GM12891 (cell line): ENCODE data around the gene ERBB3.

ENCODE experiments used
- DNase-seq: peaks from one replicate; pipeline ENCODE4 v3.0.0; 2011; ENCODE audit warnings: low spot score; ENCODE audit not compliant: insufficient read length
- FAIRE-seq: peaks from 2 replicates; lab custom pipeline; 2011; peaks lifted over from hg19 to GRCh38; lab: Jason Lieb, UNC
- PAX5 ChIP-seq: IDR thresholded peaks from 2 replicates; pipeline ENCODE4 v1.6.1; 2011; ENCODE audit warnings: low read length, moderate library complexity, mild to moderate bottlenecking; ENCODE audit not compliant: insufficient read depth, severe bottlenecking
- POLR2A ChIP-seq: IDR thresholded peaks from 2 replicates; pipeline ENCODE4 v1.6.1; 2011; ENCODE audit warnings: low read depth, low read length, control low read depth
- POLR2AphosphoS5 ChIP-seq: IDR thresholded peaks from 2 replicates; pipeline ENCODE4 v1.6.1; 2011; ENCODE audit warnings: low read depth, low read length, control low read depth
- POU2F2 ChIP-seq: IDR thresholded peaks from 2 replicates; pipeline ENCODE4 v1.6.1; 2011; ENCODE audit warnings: low read depth, mild to moderate bottlenecking, control low read depth, low read length, moderate library complexity
- SPI1 ChIP-seq: IDR thresholded peaks from 2 replicates; pipeline ENCODE4 v1.6.1; 2011; ENCODE audit warnings: low read depth, low read length, control low read depth
- TAF1 ChIP-seq: IDR thresholded peaks from 2 replicates; pipeline ENCODE4 v1.6.1; 2011; ENCODE audit warnings: low read depth, low read length, control low read depth

ERBB3 gene

DNA sequence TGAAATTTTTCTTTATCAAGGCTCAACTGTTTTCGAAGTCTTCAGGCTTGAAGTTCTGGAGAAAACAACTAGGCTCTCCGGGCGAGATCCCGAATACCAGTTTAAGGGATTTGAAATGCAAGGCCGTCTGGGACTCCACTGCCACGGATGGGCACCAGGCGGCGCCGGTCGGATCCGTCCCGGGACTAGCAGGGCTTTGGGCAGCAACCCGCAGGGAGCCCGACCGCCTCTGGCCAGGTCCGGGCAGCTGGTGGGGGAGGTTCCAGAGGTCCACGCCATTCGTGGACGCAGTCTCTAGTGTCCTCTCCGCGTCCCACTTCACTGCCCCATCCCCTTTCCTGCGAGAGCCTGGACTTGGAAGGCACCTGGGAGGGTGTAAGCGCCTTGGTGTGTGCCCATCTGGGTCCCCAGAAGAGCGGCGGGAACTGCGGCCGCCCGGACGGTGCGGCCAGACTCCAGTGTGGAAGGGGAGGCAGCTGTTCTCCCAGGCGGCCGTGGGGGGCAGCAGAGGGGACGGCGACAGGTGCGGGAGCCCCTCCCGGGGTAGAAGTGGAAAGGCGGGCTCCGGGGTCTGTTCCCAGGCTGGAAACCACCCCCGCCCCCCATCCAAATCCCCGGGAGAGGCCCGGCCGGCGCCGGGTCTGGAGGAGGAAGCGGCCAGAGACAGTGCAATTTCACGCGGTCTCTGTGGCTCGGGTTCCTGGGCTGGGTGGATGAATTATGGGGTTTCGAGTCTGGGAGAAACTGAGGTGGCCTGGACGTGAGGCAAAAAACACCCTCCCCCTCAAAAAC, 838 bp upstream of the ERBB3 start:
- peak; percentile 83 for DNase-seq
- no peak for FAIRE-seq
- no peak for TF ChIP-seq POLR2AphosphoS5

DNA sequence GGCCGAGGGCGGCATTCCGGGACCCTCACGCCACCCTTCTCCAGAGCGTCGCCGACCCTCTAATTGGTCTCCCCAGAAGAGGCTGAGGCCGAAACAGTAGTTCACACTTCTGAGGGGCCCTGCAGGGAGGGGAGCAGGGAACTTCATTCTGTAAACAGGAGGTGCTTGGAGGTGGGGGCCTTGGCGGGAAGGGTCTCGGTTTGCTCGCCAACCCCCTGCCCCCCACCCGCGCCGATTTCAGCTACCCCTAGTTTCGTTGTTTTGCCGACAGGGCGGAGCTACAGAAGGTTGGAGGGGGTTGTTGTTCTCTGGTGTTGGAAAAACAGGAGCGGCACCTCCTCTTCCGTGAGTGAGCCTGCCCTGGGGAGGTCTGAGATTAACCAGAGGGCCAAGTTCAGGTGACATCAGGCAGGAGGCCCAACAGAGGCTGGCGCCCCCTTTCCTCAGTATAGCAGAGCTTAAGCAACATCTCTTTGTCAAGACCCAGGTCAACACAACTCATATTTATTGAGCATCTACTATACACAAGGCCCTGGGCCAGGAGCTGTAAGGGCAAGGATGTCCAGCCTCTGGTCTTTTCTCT, 682 bp downstream of the ERBB3 start:
- DNase-seq, result no peak
- no peak for FAIRE-seq
- no peak for TF ChIP-seq SPI1
- no peak for TF ChIP-seq TAF1
- no peak for TF ChIP-seq POLR2A
- no peak for TF ChIP-seq PAX5

DNA sequence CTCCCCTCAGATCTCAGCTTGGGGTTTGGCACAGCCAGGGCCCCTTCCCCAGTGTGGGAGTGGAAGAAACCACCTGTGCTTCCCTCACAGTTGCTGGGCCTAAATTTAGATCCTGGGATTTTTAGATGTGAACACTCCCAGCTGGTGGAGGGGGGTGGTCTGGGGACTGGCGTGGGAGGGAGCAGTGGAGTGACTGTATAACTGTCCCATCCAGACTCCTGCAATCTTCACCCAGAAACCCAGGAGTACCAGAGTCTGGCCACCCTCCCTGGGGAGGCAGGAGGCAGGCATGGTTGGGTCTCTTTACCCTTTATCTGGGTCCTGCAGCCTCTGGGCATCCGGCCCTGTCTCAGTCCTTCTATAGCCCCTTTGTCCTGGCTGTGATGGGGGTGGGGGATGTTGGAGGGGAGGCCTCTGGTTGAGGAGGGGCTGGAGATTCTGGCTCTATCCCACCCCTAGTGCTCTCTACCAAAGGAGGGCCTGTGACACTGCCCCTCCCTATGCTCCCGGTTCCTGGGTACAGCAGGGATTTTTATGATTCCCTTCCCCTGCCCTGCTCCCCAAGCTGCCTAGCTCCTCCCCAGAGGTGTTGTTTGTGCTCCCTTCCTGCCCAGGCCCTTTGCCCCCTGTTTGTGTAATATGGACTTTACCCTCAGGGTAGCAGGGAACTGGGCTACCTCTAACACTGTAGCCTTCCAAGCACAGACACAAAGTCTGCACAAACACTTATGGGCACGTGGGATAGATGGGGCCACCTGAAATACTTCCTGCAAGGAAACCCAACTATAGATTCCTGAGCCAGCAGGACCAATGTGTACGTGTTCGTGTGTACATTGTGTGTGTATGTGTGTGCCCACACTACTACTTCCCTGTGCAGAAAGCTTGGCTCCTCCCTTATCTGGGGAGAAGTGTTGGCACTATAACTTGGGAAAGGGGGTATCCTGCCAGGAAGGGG, 1.7 kb downstream of the ERBB3 start:
- no peak for TF ChIP-seq POLR2AphosphoS5
- TF ChIP-seq SPI1, result no peak
- TF ChIP-seq TAF1, result no peak
- no peak for DNase-seq
- FAIRE-seq, result no peak

DNA sequence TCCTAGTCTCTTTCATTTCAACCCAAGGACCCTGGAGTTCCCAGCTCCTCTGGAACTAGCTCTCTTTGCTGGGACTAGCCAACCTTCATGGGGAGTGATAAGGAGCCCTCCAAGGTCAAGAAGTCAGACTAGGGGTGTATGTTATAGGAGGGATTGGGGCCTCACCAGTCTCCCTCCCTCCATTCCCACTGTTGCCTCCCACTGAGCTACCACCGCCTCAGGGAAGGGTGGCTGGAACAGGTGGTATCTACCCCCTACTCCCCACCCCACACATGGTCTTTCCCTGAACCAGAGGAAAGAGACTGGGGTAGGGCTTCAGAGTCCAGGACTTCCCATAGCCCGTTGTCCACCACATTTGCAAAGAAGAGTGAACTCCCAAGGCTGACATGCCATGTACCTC, 2.4 kb downstream of the ERBB3 start:
- DNase-seq, result no peak
- no peak for FAIRE-seq
- TF ChIP-seq PAX5 (no peak), POLR2AphosphoS5 (no peak), POU2F2 (no peak), TAF1 (no peak), POLR2A (no peak), SPI1 (no peak)

DNA sequence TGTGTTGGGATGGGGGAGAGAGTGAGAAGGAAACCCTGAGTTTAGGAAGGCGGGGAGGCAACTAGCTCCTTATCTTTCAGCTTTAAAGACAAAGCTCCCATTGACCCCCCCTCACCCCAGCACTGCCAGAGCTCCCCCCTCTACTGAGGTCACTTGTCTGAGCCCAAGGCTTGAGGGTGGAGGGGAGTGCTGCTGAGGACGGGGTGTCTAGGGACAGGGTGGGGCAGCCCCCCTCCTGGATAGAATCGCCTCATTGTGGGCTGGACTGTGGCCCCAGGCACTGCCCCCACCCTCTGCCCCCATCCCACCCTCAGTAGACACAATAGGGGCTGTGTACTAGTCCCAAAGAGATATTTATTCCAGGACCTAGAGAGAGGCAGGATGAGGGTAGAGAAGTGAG, 3.0 kb downstream of the ERBB3 start:
- TF ChIP-seq POU2F2 (no peak), POLR2A (no peak), POLR2AphosphoS5 (no peak), TAF1 (no peak), PAX5 (no peak), SPI1 (no peak)
- DNase-seq (no peak), FAIRE-seq (no peak)

DNA sequence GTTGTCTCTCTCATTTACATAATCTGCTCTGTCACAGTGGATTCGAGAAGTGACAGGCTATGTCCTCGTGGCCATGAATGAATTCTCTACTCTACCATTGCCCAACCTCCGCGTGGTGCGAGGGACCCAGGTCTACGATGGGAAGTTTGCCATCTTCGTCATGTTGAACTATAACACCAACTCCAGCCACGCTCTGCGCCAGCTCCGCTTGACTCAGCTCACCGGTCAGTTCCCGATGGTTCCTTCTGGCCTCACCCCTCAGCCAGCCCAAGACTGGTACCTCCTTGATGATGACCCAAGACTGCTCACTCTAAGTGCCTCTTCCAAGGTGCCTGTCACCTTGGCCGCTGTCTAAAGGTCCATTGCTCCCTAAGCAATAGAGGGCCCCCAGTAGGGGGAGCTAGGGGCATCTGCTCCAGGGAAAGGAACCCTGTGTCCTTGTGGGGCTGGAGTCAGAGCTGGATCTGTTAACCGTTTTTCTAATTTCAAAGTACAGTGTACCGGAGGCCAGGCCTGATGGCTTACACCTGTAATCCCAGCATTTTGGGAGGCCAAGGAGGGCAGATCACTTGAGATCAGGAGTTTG, 5.1 kb downstream of the ERBB3 start:
- FAIRE-seq (no peak), DNase-seq (no peak)
- TF ChIP-seq TAF1, result no peak
- TF ChIP-seq POLR2A, result no peak
- no peak for TF ChIP-seq POU2F2

DNA sequence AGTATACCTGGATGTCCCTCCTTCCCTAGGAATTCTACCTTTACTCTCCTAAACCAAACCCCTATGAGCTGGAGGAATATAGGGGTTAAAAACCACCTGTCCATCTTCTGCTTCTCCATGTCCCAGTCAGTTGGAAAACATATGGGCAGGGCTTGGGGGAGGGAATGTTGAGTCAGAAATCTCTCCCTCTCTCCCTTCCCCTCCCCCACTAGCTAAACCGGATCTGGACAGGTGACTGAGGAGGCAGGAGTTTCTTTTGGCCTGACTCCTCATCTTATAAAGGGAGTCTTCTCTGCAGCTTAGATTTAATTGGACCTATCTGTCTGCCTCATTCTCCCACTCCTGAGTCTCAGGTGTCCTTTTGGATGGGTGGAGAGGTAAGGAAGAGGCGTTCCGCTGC, 6.1 kb downstream of the ERBB3 start:
- FAIRE-seq (no peak), DNase-seq (no peak)
- TF ChIP-seq POU2F2, result no peak
- no peak for TF ChIP-seq TAF1
- TF ChIP-seq PAX5, result no peak
- no peak for TF ChIP-seq SPI1
- TF ChIP-seq POLR2AphosphoS5, result no peak
- TF ChIP-seq POLR2A, result no peak

DNA sequence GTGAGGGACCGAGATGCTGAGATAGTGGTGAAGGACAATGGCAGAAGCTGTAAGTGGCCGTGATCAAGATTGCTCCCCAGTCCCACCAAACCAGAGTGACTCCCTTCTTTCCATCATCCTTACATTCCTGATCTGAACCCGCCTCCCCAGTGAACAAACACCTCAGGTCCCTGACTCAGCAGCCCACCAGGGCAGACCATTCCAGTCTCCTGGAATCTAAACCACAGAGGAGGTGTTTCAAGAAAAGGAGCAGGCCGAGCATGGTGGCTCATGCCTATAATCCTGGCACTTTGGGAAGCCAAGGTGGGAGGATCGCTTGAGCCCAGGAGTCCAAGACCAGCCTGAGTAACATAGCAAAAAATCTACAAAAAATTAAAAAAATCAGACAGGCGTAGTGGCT, 6.6 kb downstream of the ERBB3 start:
- DNase-seq, result no peak
- no peak for TF ChIP-seq TAF1
- TF ChIP-seq POLR2A, result no peak
- no peak for TF ChIP-seq POU2F2
- TF ChIP-seq PAX5, result no peak
- TF ChIP-seq SPI1, result no peak
- TF ChIP-seq POLR2AphosphoS5, result no peak

DNA sequence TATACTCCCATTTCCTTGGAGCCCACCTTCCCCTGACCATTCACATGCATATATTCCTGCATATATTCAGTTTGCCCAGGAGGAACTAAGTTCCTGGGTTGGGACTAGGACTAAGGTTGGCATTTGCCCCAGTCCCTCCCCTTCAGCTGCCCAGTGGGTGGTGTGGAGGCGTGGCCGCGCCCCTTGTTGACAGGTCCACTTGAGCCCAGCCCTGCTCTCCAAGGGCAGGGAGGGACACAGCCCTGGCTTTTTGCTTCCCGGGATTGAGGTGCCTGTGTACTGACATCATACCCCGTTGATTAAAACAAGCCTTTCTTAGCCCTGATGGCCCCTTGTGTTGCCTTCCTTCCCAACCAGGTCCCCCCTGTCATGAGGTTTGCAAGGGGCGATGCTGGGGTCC, 7.3 kb downstream of the ERBB3 start:
- TF ChIP-seq PAX5, result no peak
- TF ChIP-seq POU2F2, result no peak
- TF ChIP-seq TAF1, result no peak
- no peak for TF ChIP-seq SPI1
- no peak for TF ChIP-seq POLR2AphosphoS5
- TF ChIP-seq POLR2A, result no peak
- no peak for FAIRE-seq
- no peak for DNase-seq

More for the DNA sequence above, 6.6 kb downstream of the ERBB3 start:
- FAIRE-seq, result no peak
